Adipocyte (in vitro differentiated cells): ENCODE data around the gene RIPK4.

Experiments
- DNase-seq: peaks from one replicate; pipeline ENCODE4 v3.0.0-alpha.2; 2015; ENCODE audit warnings: low read depth
- H3K27me3 ChIP-seq: replicated peaks from 2 replicates; pipeline ENCODE4 v1.7.0; 2013; ENCODE audit warnings: mild to moderate bottlenecking, low read length, moderate library complexity; ENCODE audit not compliant: control insufficient read depth, insufficient read depth
- H3K36me3 ChIP-seq: 2 replicates; pipeline ENCODE4 v1.7.0; 2013; ENCODE audit warnings: low read length, mild to moderate bottlenecking, moderate library complexity; ENCODE audit not compliant: control insufficient read depth, insufficient read depth, severe bottlenecking
- H3K4me1 ChIP-seq: 2 replicates; pipeline ENCODE4 v1.7.0; 2013; ENCODE audit warnings: mild to moderate bottlenecking, low read length, moderate library complexity; ENCODE audit not compliant: control insufficient read depth, insufficient read depth
- H3K4me3 ChIP-seq: 2 replicates; pipeline ENCODE4 v1.7.0; 2013; ENCODE audit warnings: mild to moderate bottlenecking, low read length, moderate library complexity
- H3K9ac ChIP-seq: 2 replicates; pipeline ENCODE4 v1.7.0; 2013; ENCODE audit warnings: mild to moderate bottlenecking, low read length, moderate library complexity
- H3K9me3 ChIP-seq: 2 replicates; pipeline ENCODE4 v1.7.0; 2013; ENCODE audit warnings: mild to moderate bottlenecking, low read length, moderate library complexity; ENCODE audit not compliant: control insufficient read depth

Gene RIPK4

DNA sequence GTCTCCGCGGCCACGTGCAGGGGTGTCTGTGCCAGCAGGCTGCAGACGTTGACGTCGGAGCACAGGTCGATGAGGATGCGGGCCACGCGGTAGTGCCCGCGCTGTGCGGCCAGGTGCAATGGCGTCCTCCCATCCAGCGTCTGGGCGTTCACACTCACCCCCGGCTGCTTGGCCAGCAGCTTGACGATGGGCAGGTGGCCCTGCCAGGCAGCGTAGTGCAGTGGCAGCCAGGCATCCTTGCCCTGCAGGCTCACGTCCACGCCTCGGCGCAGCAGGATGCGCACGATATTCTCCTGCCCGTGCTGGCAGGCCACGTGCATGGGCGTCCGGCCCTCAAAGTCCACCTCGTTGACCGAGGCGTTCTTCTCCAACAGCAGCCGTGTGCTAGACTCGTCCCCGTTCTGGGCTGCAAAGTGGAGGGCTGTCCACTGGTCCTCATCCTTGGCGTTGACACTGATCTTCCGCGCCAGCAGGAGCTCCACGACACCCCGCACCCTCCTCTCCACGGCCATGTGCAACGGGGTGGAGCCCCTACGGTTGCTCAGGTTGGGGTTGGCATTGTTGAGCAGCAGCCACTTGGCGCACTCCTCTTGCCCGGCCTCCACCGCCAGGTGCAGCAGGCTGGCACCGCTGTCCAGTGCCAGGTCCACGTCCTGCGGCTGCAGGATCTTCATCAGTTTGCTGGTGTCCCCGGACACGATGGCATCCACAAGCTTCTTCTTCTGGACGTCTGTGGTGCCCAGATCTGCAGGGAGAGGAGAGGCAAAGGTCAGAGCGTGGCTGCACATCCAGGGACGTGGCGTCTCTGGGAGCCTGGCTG, 25.4 kb downstream of the RIPK4 start:
- H3K4me1 ChIP-seq: no peaks in the 10 kb centered on the region
- no peak overlapping the region for H3K4me3 ChIP-seq
- DNase-seq: no peak
- H3K9ac ChIP-seq: no peak overlapping the region
- H3K27me3 ChIP-seq: peaks cover 32% of the 10 kb centered on the region
- peaks cover 16% of the 10 kb centered on the region for H3K9me3 ChIP-seq
- no peaks in the 10 kb centered on the region for H3K36me3 ChIP-seq

DNA sequence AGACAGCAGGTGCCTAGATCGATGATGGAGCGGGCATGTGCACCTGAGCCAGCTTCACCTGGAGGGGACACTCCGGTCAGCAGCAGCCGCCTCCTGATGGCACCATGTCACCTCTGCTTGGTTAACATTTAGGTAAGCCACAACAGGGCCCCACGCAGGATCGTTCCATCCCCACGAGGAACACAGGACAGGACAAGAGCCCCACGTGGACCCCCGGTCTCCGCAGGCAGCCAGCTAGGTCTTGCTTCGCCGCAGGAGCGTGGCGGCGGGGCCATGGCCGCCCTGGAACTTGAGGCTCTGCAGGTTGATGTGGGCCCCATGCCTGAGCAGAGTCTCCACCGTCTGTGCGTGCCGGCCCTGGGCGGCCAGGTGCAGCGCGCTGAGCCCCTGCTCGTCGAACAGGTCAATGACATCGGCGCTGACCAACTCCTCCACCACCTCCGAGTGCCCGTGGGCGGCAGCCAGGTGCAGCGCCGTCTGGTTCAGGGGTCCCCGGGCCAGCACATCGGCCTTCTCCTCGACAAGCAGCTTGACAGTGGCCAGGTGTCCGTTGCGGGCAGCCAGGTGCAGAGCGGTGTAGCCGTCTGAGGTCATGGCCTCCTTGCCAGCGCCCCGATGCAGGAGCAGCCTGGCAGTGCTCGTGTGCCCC, 26.1 kb downstream of the RIPK4 start:
- Histone ChIP-seq H3K4me3 (no peak overlapping the region), H3K9me3 (peaks cover 16% of the 10 kb centered on the region), H3K9ac (no peak overlapping the region), H3K27me3 (peaks cover 33% of the 10 kb centered on the region), H3K4me1 (no peaks in the 10 kb centered on the region), H3K36me3 (no peaks in the 10 kb centered on the region)
- no peak for DNase-seq

DNA sequence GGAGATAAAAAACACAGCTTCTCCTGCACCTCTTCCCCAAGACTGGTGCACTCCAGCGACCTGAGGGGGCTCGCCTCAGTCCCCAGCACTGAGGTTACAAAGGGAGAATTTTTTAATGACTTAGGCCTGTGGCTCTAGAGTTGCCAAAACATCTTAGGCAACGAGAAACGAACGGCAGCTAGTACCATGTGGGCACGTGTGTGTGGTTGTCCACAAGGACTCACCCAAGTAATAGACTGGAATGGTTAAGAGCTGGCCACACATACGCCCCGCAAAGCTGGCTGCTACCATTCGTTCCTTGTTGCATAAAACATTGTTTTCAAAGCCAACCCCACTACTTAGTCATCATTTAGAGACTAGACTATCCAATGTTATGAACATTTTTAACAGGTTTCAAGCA, 26.9 kb downstream of the RIPK4 start:
- Histone ChIP-seq H3K4me3 (no peak overlapping the region), H3K9me3 (peaks cover 16% of the 10 kb centered on the region), H3K9ac (no peak overlapping the region), H3K36me3 (no peaks in the 10 kb centered on the region), H3K4me1 (no peaks in the 10 kb centered on the region), H3K27me3 (peaks cover 40% of the 10 kb centered on the region)
- DNase-seq: no peak

DNA sequence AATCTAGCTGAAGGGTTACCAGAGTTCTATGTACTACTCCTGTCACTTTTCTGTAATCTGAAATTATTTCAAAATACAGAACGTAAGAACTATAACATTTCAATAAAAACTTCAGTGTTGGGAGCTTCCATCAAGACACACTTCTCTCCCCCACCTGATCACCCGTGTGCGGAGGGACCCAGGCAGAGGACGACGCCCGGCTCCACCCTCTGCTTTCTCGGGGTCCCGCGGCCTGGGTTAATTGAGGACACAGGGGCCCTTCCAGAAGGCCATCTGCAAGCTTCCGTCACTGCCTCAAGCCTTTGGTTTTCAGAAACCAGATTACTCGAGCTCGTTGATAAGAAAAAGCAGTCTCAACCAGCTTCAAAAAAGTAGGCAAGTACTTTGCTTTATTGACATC, 27.8 kb downstream of the RIPK4 start:
- peaks cover 16% of the 10 kb centered on the region for H3K9me3 ChIP-seq
- no peaks in the 10 kb centered on the region for H3K4me1 ChIP-seq
- H3K4me3 ChIP-seq: no peak overlapping the region
- no peaks in the 10 kb centered on the region for H3K36me3 ChIP-seq
- no peak overlapping the region for H3K9ac ChIP-seq
- H3K27me3 ChIP-seq: peaks cover 41% of the 10 kb centered on the region
- no peak for DNase-seq

DNA sequence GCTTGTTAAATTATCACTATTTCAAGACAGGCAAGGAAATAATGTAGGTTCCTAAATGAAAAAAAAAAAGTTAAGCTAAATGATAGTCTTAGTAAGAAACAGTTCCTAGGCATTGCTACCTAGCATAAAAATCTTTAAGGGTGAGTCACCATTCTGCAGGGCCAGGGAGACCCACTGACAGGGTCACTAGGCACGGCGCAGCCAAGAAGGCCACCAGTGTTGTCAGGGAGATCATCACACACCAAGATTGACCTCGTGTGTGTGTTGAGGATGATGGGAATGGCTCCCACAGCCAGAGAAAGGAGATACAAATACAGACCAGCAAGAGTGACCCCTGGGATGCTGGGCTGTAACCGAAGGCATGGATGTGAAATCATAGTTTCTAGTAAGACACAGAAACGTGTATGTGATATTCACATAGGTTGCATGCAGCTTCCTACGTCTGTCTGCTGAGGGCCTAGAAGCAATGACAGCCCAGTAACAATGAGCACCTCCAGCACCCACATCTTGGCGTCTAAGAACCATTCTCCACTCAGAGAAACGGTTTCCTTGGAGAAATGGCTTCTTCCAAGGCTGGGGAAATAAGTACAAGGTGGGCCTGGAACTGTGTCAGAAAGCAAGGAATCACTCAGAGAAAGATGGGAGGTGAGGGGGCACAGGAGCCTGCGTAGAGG, 29.1 kb downstream of the RIPK4 start:
- no peaks in the 10 kb centered on the region for H3K4me1 ChIP-seq
- H3K9ac ChIP-seq: no peak overlapping the region
- no peak for DNase-seq
- H3K4me3 ChIP-seq: no peak overlapping the region
- no peaks in the 10 kb centered on the region for H3K36me3 ChIP-seq
- H3K27me3 ChIP-seq: peaks cover 29% of the 10 kb centered on the region
- peaks cover 16% of the 10 kb centered on the region for H3K9me3 ChIP-seq

DNA sequence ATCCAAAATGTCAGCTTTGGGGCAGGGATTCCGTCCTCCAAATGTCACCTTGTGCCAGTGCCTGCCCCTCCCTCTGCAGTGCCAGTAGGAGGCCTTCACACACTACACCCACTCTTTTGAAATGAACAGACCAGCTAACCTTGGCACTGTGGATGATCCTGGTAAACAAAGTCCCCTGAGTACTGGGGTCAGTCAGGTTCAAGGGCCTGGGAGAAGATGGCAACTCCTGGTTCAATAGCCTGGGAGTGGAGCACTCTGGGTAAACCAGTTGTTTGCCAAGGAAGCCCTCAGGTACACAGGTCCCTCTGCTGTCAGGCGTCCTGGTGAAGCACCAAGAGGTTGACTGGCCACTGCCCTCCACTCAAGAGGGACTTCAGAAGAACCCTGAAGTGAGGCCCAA, 30.4 kb downstream of the RIPK4 start:
- H3K4me1 ChIP-seq: no peaks in the 10 kb centered on the region
- no peak for DNase-seq
- H3K27me3 ChIP-seq: peaks cover 24% of the 10 kb centered on the region
- no peak overlapping the region for H3K9ac ChIP-seq
- H3K36me3 ChIP-seq: no peaks in the 10 kb centered on the region
- H3K4me3 ChIP-seq: no peak overlapping the region
- peaks cover 27% of the 10 kb centered on the region for H3K9me3 ChIP-seq

DNA sequence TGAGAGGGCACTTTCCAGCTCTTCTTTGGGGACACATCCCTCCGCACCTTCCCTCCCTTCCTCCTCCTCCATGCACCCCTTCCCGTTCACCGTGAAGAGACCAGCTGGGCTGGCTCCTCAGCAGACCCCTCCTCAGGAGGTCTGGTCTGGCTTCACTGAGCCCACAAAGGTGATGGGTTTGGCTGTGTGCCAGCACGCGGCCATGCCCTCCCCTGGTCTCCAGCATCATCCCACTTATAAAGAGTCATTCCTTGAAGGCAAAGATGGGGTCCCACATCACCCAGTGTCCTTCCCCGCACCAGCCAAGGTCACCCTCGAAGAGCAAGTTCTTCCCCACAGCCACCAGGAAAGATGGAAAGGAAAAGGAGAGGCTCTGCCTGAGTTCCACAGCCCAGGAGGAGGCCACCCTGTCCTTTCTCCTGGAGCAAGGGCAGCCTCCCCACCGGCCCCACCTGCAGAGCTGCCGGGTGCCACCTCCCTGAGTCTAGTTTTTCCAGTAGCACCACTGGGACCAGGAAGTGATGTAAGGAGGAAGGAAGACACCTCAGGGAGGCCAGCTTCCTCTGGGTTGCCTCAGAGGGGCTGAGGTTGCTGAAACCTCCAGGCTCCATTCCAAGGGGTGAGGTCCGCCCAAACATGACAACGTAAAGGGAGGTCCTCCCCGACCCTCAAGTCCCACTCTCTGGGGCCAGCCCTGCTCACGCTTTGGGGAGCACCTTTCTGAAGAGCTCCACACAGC, 32.7 kb downstream of the RIPK4 start:
- DNase-seq: no peak
- H3K36me3 ChIP-seq: no peaks in the 10 kb centered on the region
- no peaks in the 10 kb centered on the region for H3K4me1 ChIP-seq

DNA sequence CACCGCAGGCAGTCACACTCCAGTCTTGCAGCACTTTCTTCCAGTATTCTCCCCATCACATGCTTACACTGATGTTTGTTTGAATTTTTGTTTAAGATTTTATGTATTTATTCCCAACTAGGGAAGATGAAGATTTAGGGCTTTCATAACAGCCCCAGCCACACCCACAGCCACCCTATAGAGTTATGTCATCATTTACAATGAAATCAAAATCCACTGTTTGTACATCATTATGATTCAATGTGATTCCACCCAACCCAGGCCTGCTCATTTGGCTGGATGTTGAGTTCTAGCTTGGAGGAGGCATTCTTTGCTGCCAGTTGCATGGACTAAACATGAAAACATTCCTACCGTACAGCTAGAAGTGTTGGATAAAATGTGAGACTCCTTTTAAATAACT, 35.8 kb downstream of the RIPK4 start:
- Histone ChIP-seq H3K9me3 (peaks cover 13% of the 10 kb centered on the region), H3K9ac (no peak overlapping the region), H3K36me3 (no peaks in the 10 kb centered on the region), H3K4me1 (peaks cover 18% of the 10 kb centered on the region), H3K27me3 (peaks cover 26% of the 10 kb centered on the region), H3K4me3 (no peak overlapping the region)
- no peak for DNase-seq

More for the DNA sequence above, 32.7 kb downstream of the RIPK4 start:
- H3K27me3 ChIP-seq: peaks cover 34% of the 10 kb centered on the region
- H3K9ac ChIP-seq: no peak overlapping the region
- H3K9me3 ChIP-seq: peaks cover 28% of the 10 kb centered on the region
- H3K4me3 ChIP-seq: no peak overlapping the region

DNA sequence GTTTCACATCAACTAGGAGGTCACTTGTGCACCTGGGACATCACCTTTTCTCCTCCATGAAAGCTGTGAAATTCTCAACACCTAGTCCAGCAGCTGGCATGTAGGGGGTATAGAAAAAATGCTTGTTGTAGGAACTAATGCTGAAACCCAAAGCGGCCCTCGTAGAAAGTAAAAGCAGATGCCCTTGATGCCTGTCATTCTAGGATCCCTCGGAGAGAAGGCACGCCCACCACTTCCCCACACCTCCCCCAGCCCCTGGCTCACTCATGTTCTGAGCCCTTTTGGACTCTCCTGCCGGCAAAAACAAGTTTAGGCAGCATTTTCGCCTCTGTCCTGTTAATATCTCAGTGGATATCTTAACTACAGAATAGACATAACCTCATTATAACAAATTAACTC, 36.5 kb downstream of the RIPK4 start:
- Histone ChIP-seq H3K4me3 (no peak overlapping the region), H3K9me3 (peaks cover 13% of the 10 kb centered on the region), H3K36me3 (no peaks in the 10 kb centered on the region), H3K9ac (no peak overlapping the region), H3K27me3 (peaks cover 28% of the 10 kb centered on the region), H3K4me1 (peaks cover 21% of the 10 kb centered on the region)
- no peak for DNase-seq

DNA sequence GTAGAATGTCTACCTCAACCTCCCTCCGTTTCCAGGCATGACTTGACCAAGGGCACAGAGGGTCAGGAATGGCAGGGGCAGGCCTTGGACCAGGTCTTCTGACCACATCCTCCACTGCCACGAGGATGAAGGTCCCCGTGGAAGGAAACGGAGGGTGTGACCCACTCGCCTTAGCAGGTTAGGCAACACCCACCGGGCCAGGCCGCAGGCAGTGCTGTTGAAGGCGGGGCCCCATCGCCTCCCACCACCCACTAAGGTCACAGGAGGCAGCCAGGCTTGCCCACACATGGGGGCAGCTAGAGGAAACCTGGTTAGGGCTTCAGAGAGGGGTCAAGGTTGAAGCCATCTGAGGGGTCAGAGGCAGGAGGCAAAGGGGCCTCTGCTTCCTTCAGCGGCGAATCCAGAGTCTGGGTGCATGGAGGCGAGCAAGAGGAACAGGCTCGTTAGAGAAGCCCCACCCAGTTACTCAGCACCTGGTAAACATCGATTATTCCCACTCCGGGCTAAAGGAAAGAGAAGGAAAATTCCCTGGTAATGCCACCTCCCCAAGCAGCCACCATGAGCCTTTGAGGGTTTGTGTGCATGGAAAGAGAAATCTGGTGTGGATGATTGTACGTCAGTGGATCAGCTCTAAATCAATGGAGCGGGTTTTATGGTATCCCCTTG, 37.0 kb downstream of the RIPK4 start:
- Histone ChIP-seq H3K4me3 (no peak overlapping the region), H3K4me1 (peaks cover 21% of the 10 kb centered on the region)

More for the DNA sequence above, 37.0 kb downstream of the RIPK4 start:
- H3K27me3 ChIP-seq: peaks cover 26% of the 10 kb centered on the region
- DNase-seq: no peak
- peaks cover 13% of the 10 kb centered on the region for H3K9me3 ChIP-seq
- no peaks in the 10 kb centered on the region for H3K36me3 ChIP-seq
- no peak overlapping the region for H3K9ac ChIP-seq
